Subcutaneous adipose tissue (tissue), 4 donors: Measurements from ENCODE around the gene ZBTB25. TPM values are rescaled to one million over a fixed set of nuclear protein-coding genes. Genes with fewer than 3 reads are reported as not detected.

ENCODE experiments used
- total RNA-seq, 4 donors: library from RNA; depleted of rRNA; stranded (reverse); fragments of >200 nt; gene quantifications; one replicate each; pipeline ENCODE4 v1.1.0, GENCODE V29; 2016
- TF ChIP-seq, protein P1 (sequence below): fragments of 450-650 bp; IDR thresholded peaks from one replicate; pipeline ENCODE4 v1.5.1; 2016; ENCODE audit warnings: low read depth, mild to moderate bottlenecking, control low read depth, antibody characterized with exemption, moderate library complexity

The ZBTB25 gene
- total RNA-seq, 4 donors from 2014 or later, result 11.2 to 13.3 (median 11.9) TPM

- TF ChIP-seq, protein P1, sequence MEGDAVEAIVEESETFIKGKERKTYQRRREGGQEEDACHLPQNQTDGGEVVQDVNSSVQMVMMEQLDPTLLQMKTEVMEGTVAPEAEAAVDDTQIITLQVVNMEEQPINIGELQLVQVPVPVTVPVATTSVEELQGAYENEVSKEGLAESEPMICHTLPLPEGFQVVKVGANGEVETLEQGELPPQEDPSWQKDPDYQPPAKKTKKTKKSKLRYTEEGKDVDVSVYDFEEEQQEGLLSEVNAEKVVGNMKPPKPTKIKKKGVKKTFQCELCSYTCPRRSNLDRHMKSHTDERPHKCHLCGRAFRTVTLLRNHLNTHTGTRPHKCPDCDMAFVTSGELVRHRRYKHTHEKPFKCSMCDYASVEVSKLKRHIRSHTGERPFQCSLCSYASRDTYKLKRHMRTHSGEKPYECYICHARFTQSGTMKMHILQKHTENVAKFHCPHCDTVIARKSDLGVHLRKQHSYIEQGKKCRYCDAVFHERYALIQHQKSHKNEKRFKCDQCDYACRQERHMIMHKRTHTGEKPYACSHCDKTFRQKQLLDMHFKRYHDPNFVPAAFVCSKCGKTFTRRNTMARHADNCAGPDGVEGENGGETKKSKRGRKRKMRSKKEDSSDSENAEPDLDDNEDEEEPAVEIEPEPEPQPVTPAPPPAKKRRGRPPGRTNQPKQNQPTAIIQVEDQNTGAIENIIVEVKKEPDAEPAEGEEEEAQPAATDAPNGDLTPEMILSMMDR, result no peak
Measured at GRCh38 chr14:64541972-64542835, 38.6 kb upstream of the ZBTB25 start.

DNA sequence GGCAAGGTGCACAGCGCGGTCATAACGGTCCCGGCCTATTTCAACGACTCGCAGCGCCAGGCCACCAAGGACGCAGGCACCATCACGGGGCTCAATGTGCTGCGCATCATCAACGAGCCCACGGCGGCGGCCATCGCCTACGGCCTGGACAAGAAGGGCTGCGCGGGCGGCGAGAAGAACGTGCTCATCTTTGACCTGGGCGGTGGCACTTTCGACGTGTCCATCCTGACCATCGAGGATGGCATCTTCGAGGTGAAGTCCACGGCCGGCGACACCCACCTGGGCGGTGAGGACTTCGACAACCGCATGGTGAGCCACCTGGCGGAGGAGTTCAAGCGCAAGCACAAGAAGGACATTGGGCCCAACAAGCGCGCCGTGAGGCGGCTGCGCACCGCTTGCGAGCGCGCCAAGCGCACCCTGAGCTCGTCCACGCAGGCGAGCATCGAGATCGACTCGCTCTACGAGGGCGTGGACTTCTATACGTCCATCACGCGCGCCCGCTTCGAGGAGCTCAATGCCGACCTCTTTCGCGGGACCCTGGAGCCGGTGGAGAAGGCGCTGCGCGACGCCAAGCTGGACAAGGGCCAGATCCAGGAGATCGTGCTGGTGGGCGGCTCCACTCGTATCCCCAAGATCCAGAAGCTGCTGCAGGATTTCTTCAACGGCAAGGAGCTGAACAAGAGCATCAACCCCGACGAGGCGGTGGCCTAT is 37.8 kb upstream of the ZBTB25 start:
- TF ChIP-seq, protein P1, result no peak

- TF ChIP-seq, protein P1, result no peak
Measured at GRCh38 chr14:64540208-64541202, 36.9 kb upstream of the ZBTB25 start, which contains the start of gene HSPA2. TSS of gene HSPA2 (plus strand) at chr14:64540741. CDS start at chr14:64540850, 109 bp downstream.

GRCh38 chr14:64536488-64537245 is 33.0 kb upstream of the ZBTB25 start:
- TF ChIP-seq, protein P1, result no peak

GRCh38 chr14:64531567-64531966 is 27.9 kb upstream of the ZBTB25 start:
- TF ChIP-seq, protein P1, result no peak

- TF ChIP-seq, protein P1, result no peak
Measured at GRCh38 chr14:64525354-64525753, 21.7 kb upstream of the ZBTB25 start.
